ENCODE results near the gene CDKN1B. TPM values are rescaled to one million over a fixed set of nuclear protein-coding genes. Genes with fewer than 3 reads are reported as not detected.

Gene CDKN1B
- total RNA-seq, 2 donors from 2014 or later = 61.9 to 63.5 TPM

DNA sequence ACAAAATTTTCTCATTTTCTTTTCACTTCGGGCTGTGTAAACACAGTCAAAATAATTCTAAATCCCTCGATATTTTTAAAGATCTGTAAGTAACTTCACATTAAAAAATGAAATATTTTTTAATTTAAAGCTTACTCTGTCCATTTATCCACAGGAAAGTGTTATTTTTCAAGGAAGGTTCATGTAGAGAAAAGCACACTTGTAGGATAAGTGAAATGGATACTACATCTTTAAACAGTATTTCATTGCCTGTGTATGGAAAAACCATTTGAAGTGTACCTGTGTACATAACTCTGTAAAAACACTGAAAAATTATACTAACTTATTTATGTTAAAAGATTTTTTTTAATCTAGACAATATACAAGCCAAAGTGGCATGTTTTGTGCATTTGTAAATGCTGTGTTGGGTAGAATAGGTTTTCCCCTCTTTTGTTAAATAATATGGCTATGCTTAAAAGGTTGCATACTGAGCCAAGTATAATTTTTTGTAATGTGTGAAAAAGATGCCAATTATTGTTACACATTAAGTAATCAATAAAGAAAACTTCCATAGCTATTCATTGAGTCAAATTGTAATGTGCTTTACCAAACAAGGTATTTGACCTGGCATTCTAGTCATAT is 4.8 kb downstream of the CDKN1B start:
- peak overlapping the region; percentile 22 to 99 for H3K27ac ChIP-seq
- peaks cover 37 to 51% of the 10 kb centered on the region in 2 donors for H3K4me1 ChIP-seq (ENCODE audit: control insufficient read depth in 1 of 2, low read depth in 2 of 2)
- H3K27me3 ChIP-seq (replicated peaks; ENCODE audit: insufficient read depth) = no peaks in the 10 kb centered on the region
- no peak for TF ChIP-seq CTCF (IDR thresholded peaks at IDR 0.05)
- ATAC-seq (ENCODE audit: insufficient number of reproducible peaks, low FRiP score, low read depth) (no peak), DNase-seq (ENCODE audit: low spot score) (no peak)
- peak overlapping the region; percentile 89 for H3K4me3 ChIP-seq
- H3K9me3 ChIP-seq = no peaks in the 10 kb centered on the region
- H3K36me3 ChIP-seq = peaks cover 6% of the 10 kb centered on the region

- peak overlapping the region; percentile 93 to 99 for H3K27ac ChIP-seq
- no peak for TF ChIP-seq CTCF (IDR thresholded peaks at IDR 0.05)
- peaks cover 40 to 52% of the 10 kb centered on the region in 2 donors for H3K4me1 ChIP-seq (ENCODE audit: control insufficient read depth in 1 of 2, low read depth in 2 of 2)
- DNase-seq (ENCODE audit: low spot score) (no peak), ATAC-seq (ENCODE audit: insufficient number of reproducible peaks, low FRiP score, low read depth) (no peak)
- peak overlapping the region; percentile 89 for H3K4me3 ChIP-seq
- H3K36me3 ChIP-seq = peaks cover 6% of the 10 kb centered on the region
- no peaks in the 10 kb centered on the region for H3K27me3 ChIP-seq (replicated peaks; ENCODE audit: insufficient read depth)
- H3K9me3 ChIP-seq = no peaks in the 10 kb centered on the region
Measured at GRCh38 chr12:12722435-12723148, 5.4 kb downstream of the CDKN1B start.

DNA sequence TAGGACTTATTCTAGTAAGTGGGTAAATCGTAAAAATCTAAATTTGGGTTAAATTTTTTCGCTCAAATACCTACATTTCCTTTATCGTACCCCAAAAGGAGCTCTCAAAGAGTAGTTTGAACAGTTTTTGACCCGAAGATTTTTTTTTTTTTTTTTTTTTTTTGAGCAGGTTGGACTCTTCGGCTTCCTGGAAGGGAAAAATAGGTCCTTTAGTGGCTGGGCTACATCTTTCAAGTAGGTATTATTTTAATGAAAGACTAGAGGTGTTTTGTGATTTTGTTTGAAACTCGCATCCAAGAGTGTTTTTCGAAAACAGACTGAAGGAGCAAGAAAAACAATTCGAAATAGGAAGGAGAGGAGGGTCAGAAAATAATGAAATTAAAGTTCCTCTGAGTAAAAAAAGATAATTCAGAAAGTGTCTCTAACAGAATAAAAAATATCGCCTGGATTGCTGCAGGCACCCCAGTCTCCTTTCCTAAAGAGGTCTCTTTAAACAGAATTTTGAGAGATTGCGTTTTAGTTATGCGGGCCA is 6.0 kb downstream of the CDKN1B start:
- no peak for TF ChIP-seq CTCF (IDR thresholded peaks at IDR 0.05)
- peak overlapping the region; percentile 89 for H3K4me3 ChIP-seq
- H3K36me3 ChIP-seq = peaks cover 6% of the 10 kb centered on the region
- H3K27me3 ChIP-seq (replicated peaks; ENCODE audit: insufficient read depth) = no peaks in the 10 kb centered on the region
- no peaks in the 10 kb centered on the region for H3K9me3 ChIP-seq
- no peak for ATAC-seq (ENCODE audit: insufficient number of reproducible peaks, low FRiP score, low read depth)
- DNase-seq (ENCODE audit: low spot score) = no peak
- peaks cover 40 to 52% of the 10 kb centered on the region in 2 donors for H3K4me1 ChIP-seq (ENCODE audit: control insufficient read depth in 1 of 2, low read depth in 2 of 2)
- H3K27ac ChIP-seq = peak overlapping the region; percentile 93 to 99

GRCh38 chr12:12723681-12724420 is 6.7 kb downstream of the CDKN1B start:
- Histone ChIP-seq H3K36me3 (peaks cover 6% of the 10 kb centered on the region), H3K27ac (peak overlapping the region; percentile 93 to 99), H3K27me3 (replicated peaks; ENCODE audit: insufficient read depth) (no peaks in the 10 kb centered on the region), H3K4me1 (ENCODE audit: control insufficient read depth in 1 of 2, low read depth in 2 of 2) (peaks cover 40 to 52% of the 10 kb centered on the region in 2 donors), H3K4me3 (peak overlapping the region; percentile 89), H3K9me3 (no peaks in the 10 kb centered on the region)
- TF ChIP-seq CTCF (IDR thresholded peaks at IDR 0.05) = no peak
- no peak for DNase-seq (ENCODE audit: low spot score)
- ATAC-seq (ENCODE audit: insufficient number of reproducible peaks, low FRiP score, low read depth) = no peak

All from thoracic aorta (tissue), 2 donors.